Natural killer cell (primary cell): Measurements from ENCODE around the gene TYW1. TPM values are rescaled to one million over a fixed set of nuclear protein-coding genes. Genes with fewer than 3 reads are reported as not detected.
"Not testable (repeated sequence)": the region's sequence is repeated elsewhere in the genome, so short reads cannot be mapped to it uniquely, and the experiment has no call there.

Experiments used
- ATAC-seq, 3 donors: fragments of 150-1000 bp in 2 of 3; fragments of 200-7000 bp in 1 of 3; cut with Tn5 transposase; 1 replicate in 1 of 3; 2 replicates in 2 of 3; pipeline ENCODE4 v1.10.0; 2021; ENCODE audit warnings: mild to moderate bottlenecking in 2 of 3, moderate library complexity in 2 of 3
- DNase-seq, 2 donors: peaks; one replicate each; pipeline versions ENCODE4 v3.0.0 to v3.0.0-alpha.2; 2013 to 2021; ENCODE audit warnings: mixed read lengths in 1 of 2
- H3K27ac ChIP-seq: one replicate; pipeline ENCODE4 v1.5.1; 2013; ENCODE audit warnings: mild to moderate bottlenecking, low read length
- H3K27me3 ChIP-seq: one replicate; pipeline ENCODE4 v1.6.1; 2013; ENCODE audit warnings: low read length; ENCODE audit not compliant: control insufficient read depth, insufficient read depth
- H3K36me3 ChIP-seq: one replicate; pipeline ENCODE4 v1.6.1; 2013; ENCODE audit warnings: low read length; ENCODE audit not compliant: control insufficient read depth, insufficient read depth
- H3K4me1 ChIP-seq: one replicate; pipeline ENCODE4 v1.6.1; 2013; ENCODE audit warnings: low read length; ENCODE audit not compliant: control insufficient read depth, insufficient read depth
- H3K4me3 ChIP-seq: one replicate; pipeline ENCODE4 v1.5.1; 2013; ENCODE audit warnings: low read length
- H3K9me3 ChIP-seq: one replicate; pipeline ENCODE4 v1.6.1; 2013; ENCODE audit warnings: low read length; ENCODE audit not compliant: control insufficient read depth, insufficient read depth
- H3K27ac Mint-ChIP-seq, 2 donors: one replicate each; pipeline ENCODE4 v1.8.0; 2022; ENCODE audit warnings: mild to moderate bottlenecking in 2 of 2, mixed read lengths in 2 of 2, moderate library complexity in 1 of 2
- H3K27me3 Mint-ChIP-seq, 2 donors: one replicate each; pipeline ENCODE4 v1.8.0; 2022; ENCODE audit warnings: low read depth in 2 of 2, mixed read lengths in 2 of 2
- H3K36me3 Mint-ChIP-seq: one replicate; pipeline ENCODE4 v1.8.0; 2022; ENCODE audit warnings: mixed read lengths
- H3K4me1 Mint-ChIP-seq, 2 donors: one replicate each; pipeline ENCODE4 v1.8.0; 2022; ENCODE audit warnings: mixed read lengths in 2 of 2
- H3K4me3 Mint-ChIP-seq: one replicate; pipeline ENCODE4 v1.8.0; 2022; ENCODE audit warnings: mild to moderate bottlenecking, moderate library complexity, mixed read lengths
- H3K9me3 Mint-ChIP-seq, 2 donors: one replicate each; pipeline ENCODE4 v1.8.0; 2022; ENCODE audit warnings: mixed read lengths in 2 of 2
- WGBS: methylation state at CpG from one replicate; pipeline ENCODE4 v1.1.7; 2013; ENCODE audit warnings: missing lambda C conversion rate; ENCODE audit not compliant: insufficient coverage; 5-methylcytosine and 5-hydroxymethylcytosine counted together
- intact Hi-C: fragments of 100-400 bp; cut with micrococcal nuclease; formaldehyde crosslinking; loops from one replicate; pipeline ENCODE4 v1.14.2; 2022
- total RNA-seq, 4 donors: library from RNA; stranded (reverse); fragments of 120-200 nt in 1 of 4; gene quantifications; one replicate each; pipeline versions ENCODE4 v1.2.3 to v1.2.4, GENCODE V29; 2013 to 2022
- TF ChIP-seq, protein P1 (sequence below): fragments of 200-600 bp; IDR thresholded peaks from one replicate; pipeline ENCODE4 v1.8.0; 2022; ENCODE audit warnings: antibody characterized with exemption

Gene TYW1
- total RNA-seq, 3 donors from 2014 or later (not counting 1 experiment from before 2014, with no cell fraction given) = 16.6 to 27.0 (median 16.9) TPM

DNA sequence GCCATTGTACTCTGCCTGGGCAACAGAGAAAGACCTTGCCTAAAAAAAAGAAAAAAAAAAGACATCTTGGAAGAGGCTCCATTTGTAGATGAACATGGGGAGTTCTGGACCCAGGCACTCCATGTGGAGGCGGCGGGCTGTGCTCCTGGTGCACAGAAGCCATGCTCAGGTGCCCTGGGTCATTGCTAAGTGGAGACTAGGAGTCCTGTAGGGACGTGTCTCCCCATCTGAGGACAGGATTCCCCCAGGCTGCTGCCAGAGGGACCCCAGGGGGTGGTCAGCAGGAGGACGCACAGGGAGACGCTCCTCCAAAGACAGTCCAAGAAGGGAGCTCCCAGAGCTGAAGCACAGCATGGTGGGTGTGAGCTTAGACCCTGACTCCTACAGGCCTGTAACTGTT is 35.5 kb upstream of the TYW1 start:
- Mint-ChIP-seq H3K9me3 (no peaks in the 10 kb centered on the region), H3K4me1 (peaks cover 0 to 6% of the 10 kb centered on the region in 2 donors), H3K27ac (no peak overlapping the region), H3K4me3 (no peak overlapping the region), H3K36me3 (peaks cover 12% of the 10 kb centered on the region), H3K27me3 (no peaks in the 10 kb centered on the region)
- Histone ChIP-seq H3K4me3 (no peak overlapping the region), H3K4me1 (no peaks in the 10 kb centered on the region), H3K27ac (no peak overlapping the region), H3K9me3 (no peaks in the 10 kb centered on the region), H3K36me3 (peaks cover 26% of the 10 kb centered on the region), H3K27me3 (no peaks in the 10 kb centered on the region)
- no peak for DNase-seq
- intact Hi-C loops = no loop called here
- no peak for ATAC-seq
- TF ChIP-seq, protein P1, sequence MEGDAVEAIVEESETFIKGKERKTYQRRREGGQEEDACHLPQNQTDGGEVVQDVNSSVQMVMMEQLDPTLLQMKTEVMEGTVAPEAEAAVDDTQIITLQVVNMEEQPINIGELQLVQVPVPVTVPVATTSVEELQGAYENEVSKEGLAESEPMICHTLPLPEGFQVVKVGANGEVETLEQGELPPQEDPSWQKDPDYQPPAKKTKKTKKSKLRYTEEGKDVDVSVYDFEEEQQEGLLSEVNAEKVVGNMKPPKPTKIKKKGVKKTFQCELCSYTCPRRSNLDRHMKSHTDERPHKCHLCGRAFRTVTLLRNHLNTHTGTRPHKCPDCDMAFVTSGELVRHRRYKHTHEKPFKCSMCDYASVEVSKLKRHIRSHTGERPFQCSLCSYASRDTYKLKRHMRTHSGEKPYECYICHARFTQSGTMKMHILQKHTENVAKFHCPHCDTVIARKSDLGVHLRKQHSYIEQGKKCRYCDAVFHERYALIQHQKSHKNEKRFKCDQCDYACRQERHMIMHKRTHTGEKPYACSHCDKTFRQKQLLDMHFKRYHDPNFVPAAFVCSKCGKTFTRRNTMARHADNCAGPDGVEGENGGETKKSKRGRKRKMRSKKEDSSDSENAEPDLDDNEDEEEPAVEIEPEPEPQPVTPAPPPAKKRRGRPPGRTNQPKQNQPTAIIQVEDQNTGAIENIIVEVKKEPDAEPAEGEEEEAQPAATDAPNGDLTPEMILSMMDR = no peak
- WGBS = 96% methylated on average over 5 of the region's 5 CpGs

DNA sequence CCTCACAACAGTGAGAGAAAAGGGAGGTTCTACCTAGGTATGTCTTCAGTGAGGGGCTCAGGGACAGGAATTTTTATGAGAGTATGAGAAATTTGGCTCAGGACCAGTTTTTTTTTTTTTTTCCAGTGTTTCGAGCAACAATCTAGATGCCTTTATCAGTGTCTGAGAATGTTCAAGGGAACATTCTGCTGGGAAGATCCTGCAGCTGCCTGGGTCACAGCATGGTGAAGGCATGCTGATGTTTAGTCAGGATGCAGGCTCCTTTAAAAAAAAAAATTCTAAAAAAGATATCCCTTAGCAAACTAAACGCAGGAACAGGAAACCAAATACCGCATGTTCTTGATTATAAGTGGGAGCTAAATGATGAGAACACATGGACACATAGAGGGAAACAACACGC is 32.2 kb upstream of the TYW1 start:
- DNase-seq (no peak), ATAC-seq (no peak)
- Histone ChIP-seq H3K4me1 (no peaks in the 10 kb centered on the region), H3K27ac (no peak overlapping the region), H3K4me3 (no peak overlapping the region), H3K27me3 (no peaks in the 10 kb centered on the region), H3K36me3 (no peaks in the 10 kb centered on the region), H3K9me3 (no peaks in the 10 kb centered on the region)
- Mint-ChIP-seq H3K4me1 (no peaks in the 10 kb centered on the region), H3K36me3 (no peaks in the 10 kb centered on the region), H3K4me3 (no peak overlapping the region), H3K27ac (no peak overlapping the region), H3K27me3 (no peaks in the 10 kb centered on the region), H3K9me3 (no peaks in the 10 kb centered on the region)
- 49% methylated on average over 3 of the region's 4 CpGs for WGBS
- TF ChIP-seq, protein P1 = no peak
- intact Hi-C loops = no loop called here

DNA sequence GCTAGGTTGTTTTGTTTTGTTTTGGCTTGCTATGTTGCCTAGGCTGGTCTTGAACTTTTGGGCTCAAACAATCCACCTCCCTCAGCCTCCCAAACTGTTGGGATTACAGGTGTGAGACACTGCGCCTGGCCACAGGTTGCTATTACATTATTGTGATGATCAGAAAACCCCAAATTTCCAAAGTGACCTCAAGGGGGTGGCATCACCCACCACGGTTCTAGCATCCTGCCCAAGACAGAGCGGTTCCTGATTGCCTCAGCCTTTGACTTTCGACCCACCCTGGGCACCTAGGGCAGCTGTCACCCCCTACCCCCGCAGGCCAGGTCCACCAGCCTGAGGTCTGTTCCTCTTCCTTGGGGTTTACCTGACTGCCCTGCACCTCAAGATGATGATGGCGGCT is 29.6 kb upstream of the TYW1 start:
- no peak for ATAC-seq
- Mint-ChIP-seq H3K27ac (no peak overlapping the region), H3K4me3 (no peak overlapping the region), H3K4me1 (no peaks in the 10 kb centered on the region), H3K27me3 (no peaks in the 10 kb centered on the region), H3K9me3 (no peaks in the 10 kb centered on the region), H3K36me3 (no peaks in the 10 kb centered on the region)
- Histone ChIP-seq H3K4me1 (no peaks in the 10 kb centered on the region), H3K27ac (no peak overlapping the region), H3K36me3 (no peaks in the 10 kb centered on the region), H3K9me3 (no peaks in the 10 kb centered on the region), H3K27me3 (no peaks in the 10 kb centered on the region), H3K4me3 (no peak overlapping the region)
- 87% methylated on average over 6 of the region's 6 CpGs for WGBS
- DNase-seq = no peak
- intact Hi-C loops = no loop called here
- TF ChIP-seq, protein P1 = no peak

DNA sequence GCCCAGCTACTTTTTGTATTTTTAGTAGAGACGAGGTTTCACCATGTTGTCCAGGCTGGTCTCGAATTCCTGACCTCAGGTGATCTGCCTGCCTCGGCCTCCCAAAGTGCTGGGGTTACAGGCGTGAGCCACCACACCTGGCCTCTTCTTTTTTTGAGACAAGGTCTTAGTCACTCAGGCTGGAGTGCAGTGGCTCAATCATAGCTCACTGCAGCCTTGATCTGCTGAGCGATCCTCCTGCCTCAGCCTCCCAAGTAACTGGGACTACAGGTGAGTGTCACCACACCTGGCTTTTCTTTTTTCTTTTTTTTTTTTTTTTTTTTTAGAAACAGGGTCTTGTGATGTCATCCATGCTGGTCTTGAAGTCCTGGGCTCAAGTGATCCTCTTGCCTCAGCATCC is 27.6 kb upstream of the TYW1 start:
- H3K36me3 Mint-ChIP-seq, H3K27me3 Mint-ChIP-seq, intact Hi-C loops, H3K9me3 Mint-ChIP-seq, H3K27ac Mint-ChIP-seq, H3K4me1 ChIP-seq, H3K4me3 ChIP-seq, H3K4me1 Mint-ChIP-seq, H3K27ac ChIP-seq, H3K27me3 ChIP-seq, ATAC-seq, H3K36me3 ChIP-seq, H3K4me3 Mint-ChIP-seq, H3K9me3 ChIP-seq, DNase-seq: not testable (repeated sequence)
- WGBS = 94% methylated on average over 5 of the region's 5 CpGs
